CD14-positive monocyte (primary cell): Measurements from ENCODE around the gene ARID3A. TPM values are rescaled to one million over a fixed set of nuclear protein-coding genes. Genes with fewer than 3 reads are reported as not detected.

ENCODE experiments used
- DNase-seq, 3 donors: peaks; one replicate each; pipeline ENCODE4 v3.0.0-alpha.2; 2011 to 2022
- H2AFZ ChIP-seq: 2 replicates; pipeline ENCODE4 v1.6.0; 2012; ENCODE audit warnings: mild to moderate bottlenecking, low read depth, low read length, inconsistent platforms; ENCODE audit not compliant: insufficient read depth, poor library complexity, severe bottlenecking
- H3K27ac ChIP-seq, 2 donors: 1 replicate in 1 of 2; 2 replicates in 1 of 2; pipeline ENCODE4 v1.5.1; 2012 to 2013; ENCODE audit warnings: low read length in 2 of 2, control low read depth in 1 of 2, inconsistent platforms in 1 of 2, low read depth in 1 of 2, mild to moderate bottlenecking in 1 of 2
- H3K27me3 ChIP-seq, 2 donors: one replicate each; pipeline versions ENCODE4 v1.6.0 to v1.6.1; 2011 to 2013; ENCODE audit warnings: low read length in 2 of 2; ENCODE audit not compliant: control insufficient read depth in 2 of 2, insufficient read depth in 2 of 2
- H3K36me3 ChIP-seq, 2 donors: replicated peaks in 1 of 2; 1 replicate in 1 of 2; 2 replicates in 1 of 2; pipeline versions ENCODE4 v1.5.1 to v1.6.1; 2012 to 2013; ENCODE audit warnings: low read length in 2 of 2, control low read depth in 1 of 2, inconsistent platforms in 1 of 2, mild to moderate bottlenecking in 1 of 2; ENCODE audit not compliant: insufficient read depth in 2 of 2, control insufficient read depth in 1 of 2
- H3K4me1 ChIP-seq, 2 donors: 1 replicate in 1 of 2; 2 replicates in 1 of 2; pipeline versions ENCODE4 v1.5.1 to v1.6.1; 2012 to 2013; ENCODE audit warnings: low read length in 2 of 2, control low read depth in 1 of 2, inconsistent platforms in 1 of 2, mild to moderate bottlenecking in 1 of 2, moderate library complexity in 1 of 2; ENCODE audit not compliant: insufficient read depth in 2 of 2, control insufficient read depth in 1 of 2
- H3K4me2 ChIP-seq: replicated peaks from 2 replicates; pipeline ENCODE3; 2012; ENCODE audit warnings: low read length, moderate library complexity, mild to moderate bottlenecking; ENCODE audit not compliant: poor library complexity, severe bottlenecking; ENCODE audit errors: extremely low read depth
- H3K4me3 ChIP-seq, 3 experiments: fragments of 200-600 bp in 1 of 3; sonication (generic) in 1 of 3; replicated peaks in 1 of 3; 1 replicate in 2 of 3; 2 replicates in 1 of 3; pipeline ENCODE4 v1.5.1; 2011 to 2013; ENCODE audit warnings: low read length in 3 of 3, mild to moderate bottlenecking in 3 of 3, control low read depth in 2 of 3, low read depth in 2 of 3, inconsistent platforms in 1 of 3, moderate library complexity in 1 of 3
- H3K79me2 ChIP-seq: 2 replicates; pipeline ENCODE4 v1.6.0; 2012; ENCODE audit warnings: mild to moderate bottlenecking, control low read depth, inconsistent platforms, low read length, moderate library complexity; ENCODE audit not compliant: insufficient read depth
- H3K9ac ChIP-seq: 2 replicates; pipeline ENCODE4 v1.6.0; 2017; ENCODE audit warnings: low read length, mild to moderate bottlenecking; ENCODE audit not compliant: insufficient read depth, poor library complexity, severe bottlenecking
- H3K9me3 ChIP-seq, 2 donors: replicated peaks in 1 of 2; 1 replicate in 1 of 2; 2 replicates in 1 of 2; pipeline versions ENCODE4 v1.5.1 to v1.6.1; 2012 to 2013; ENCODE audit warnings: low read length in 2 of 2, control low read depth in 1 of 2; ENCODE audit not compliant: control insufficient read depth in 1 of 2, insufficient read depth in 1 of 2
- H4K20me1 ChIP-seq: 2 replicates; pipeline ENCODE4 v1.6.0; 2012; ENCODE audit warnings: mild to moderate bottlenecking, low read length, control low read depth, moderate library complexity; ENCODE audit not compliant: insufficient read depth
- H3K27ac Mint-ChIP-seq, 7 donors: one replicate each; pipeline ENCODE4 v1.8.0; 2020; ENCODE audit warnings: mild to moderate bottlenecking in 7 of 7, mixed read lengths in 7 of 7, moderate library complexity in 6 of 7, inconsistent platforms in 2 of 7
- H3K27me3 Mint-ChIP-seq, 3 donors: one replicate each; pipeline ENCODE4 v1.8.0; 2021 to 2022; ENCODE audit warnings: low read depth in 3 of 3, mild to moderate bottlenecking in 3 of 3, mixed read lengths in 3 of 3, moderate library complexity in 3 of 3, inconsistent platforms in 1 of 3
- H3K36me3 Mint-ChIP-seq, 2 donors: one replicate each; pipeline ENCODE4 v1.8.0; 2020; ENCODE audit warnings: mixed read lengths in 2 of 2, inconsistent platforms in 1 of 2, mild to moderate bottlenecking in 1 of 2
- H3K4me1 Mint-ChIP-seq: one replicate; pipeline ENCODE4 v1.8.0; 2020; ENCODE audit warnings: mild to moderate bottlenecking, mixed read lengths
- H3K4me3 Mint-ChIP-seq, 2 donors: one replicate each; pipeline ENCODE4 v1.8.0; 2020; ENCODE audit warnings: mild to moderate bottlenecking in 2 of 2, mixed read lengths in 2 of 2, moderate library complexity in 1 of 2
- H3K9me3 Mint-ChIP-seq, 7 donors: one replicate each; pipeline ENCODE4 v1.8.0; 2020 to 2022; ENCODE audit warnings: mixed read lengths in 7 of 7, mild to moderate bottlenecking in 6 of 7, moderate library complexity in 6 of 7, inconsistent platforms in 2 of 7
- WGBS: methylation state at CpG from one replicate; pipeline ENCODE4 v1.1.5; 2013; ENCODE audit warnings: missing lambda C conversion rate; ENCODE audit not compliant: insufficient coverage; 5-methylcytosine and 5-hydroxymethylcytosine counted together
- intact Hi-C, 2 donors: fragments of 100-400 bp; cut with micrococcal nuclease; formaldehyde crosslinking; loops; one replicate each; pipeline versions ENCODE4 v1.15.0 to v1.15.1; 2023
- polyA plus RNA-seq, 3 donors: library from polyadenylated mRNA; depleted of rRNA in 1 of 3; unstranded in 2 of 3; stranded (reverse) in 1 of 3; fragments of 300-500 nt in 2 of 3; fragments of >200 nt in 1 of 3; fragmentation: Illumina TruSeq in 2 of 3; gene quantifications; 1 replicate in 2 of 3; 2 replicates in 1 of 3; pipeline ENCODE4 v1.2.3, GENCODE V29; 2012 to 2021
- TF ChIP-seq, protein P1 (sequence below): fragments of 200-600 bp; IDR thresholded peaks from one replicate; pipeline ENCODE4 v1.8.0; 2022; ENCODE audit warnings: antibody characterized with exemption, mild to moderate bottlenecking

ARID3A gene
- polyA plus RNA-seq, 3 donors = 2.1 to 41.6 (median 3.2) TPM

DNA sequence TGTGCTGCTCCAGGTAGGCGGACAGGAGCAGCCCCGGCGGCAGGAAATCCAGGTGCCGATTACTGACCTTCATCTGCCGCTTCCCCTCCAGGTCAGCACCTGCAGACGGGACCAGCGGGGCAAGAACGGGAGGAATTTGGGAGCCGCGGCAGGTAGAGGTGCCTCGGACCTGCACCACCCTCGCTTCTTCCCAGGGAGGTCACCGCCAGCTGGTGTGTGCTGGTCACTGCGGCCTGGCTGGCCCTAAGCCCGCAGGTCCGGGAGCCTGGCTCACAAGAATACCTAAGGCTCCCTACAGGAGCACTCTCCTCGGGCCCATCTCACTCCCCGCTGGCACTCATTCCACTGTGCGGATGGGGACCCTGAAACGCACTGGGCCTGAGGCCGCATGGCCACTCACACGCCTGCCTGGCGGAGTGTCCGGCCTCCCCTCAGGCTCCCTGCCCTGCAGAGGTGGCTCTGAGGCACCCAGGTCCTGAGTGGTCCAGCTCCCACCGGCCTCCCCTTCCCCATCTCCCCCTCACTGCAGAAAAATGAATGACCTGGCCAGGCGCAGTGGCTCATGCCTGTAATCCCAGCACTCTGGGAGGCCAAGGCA lies 28.3 kb upstream of the ARID3A start:
- peaks cover 58% of the 10 kb centered on the region for H4K20me1 ChIP-seq

DNA sequence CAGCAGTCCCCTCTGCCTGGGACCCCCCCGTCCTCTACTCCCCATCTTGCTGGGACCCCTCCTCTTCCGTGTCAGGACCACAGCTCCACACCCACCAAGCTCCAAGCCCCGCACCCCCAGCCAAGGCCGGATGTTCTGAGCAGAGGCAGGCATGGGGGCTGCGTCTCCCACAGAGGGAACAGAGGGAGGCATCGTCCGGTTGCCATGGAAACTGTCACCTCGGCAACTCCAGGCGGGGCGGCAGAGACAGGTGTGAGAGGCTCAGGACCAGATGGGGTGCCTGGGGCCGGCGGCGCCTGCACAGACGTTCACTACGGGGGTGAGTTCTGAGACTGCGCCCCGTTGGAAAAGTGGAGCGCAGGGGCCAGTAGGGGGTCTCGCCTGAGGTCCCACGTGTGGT lies 27.2 kb upstream of the ARID3A start:
- no peak overlapping the region for H3K27ac Mint-ChIP-seq
- H3K27me3 Mint-ChIP-seq = peaks cover 0 to 3% (median 2%) of the 10 kb centered on the region in 3 donors
- Histone ChIP-seq H3K36me3 (peaks cover 33 to 49% of the 10 kb centered on the region in 2 donors), H4K20me1 (peaks cover 68% of the 10 kb centered on the region), H3K9ac (no peak overlapping the region), H2AFZ (no peak overlapping the region), H3K4me3 (no peak overlapping the region), H3K27me3 (no peaks in the 10 kb centered on the region), H3K9me3 (no peaks in the 10 kb centered on the region), H3K4me1 (peaks cover 2 to 6% of the 10 kb centered on the region in 2 donors), H3K4me2 (no peak overlapping the region), H3K79me2 (peaks cover 5% of the 10 kb centered on the region), H3K27ac (no peak overlapping the region)
- WGBS = 92% methylated on average over 15 of the region's 20 CpGs
- intact Hi-C loops = no loop called here
- H3K4me1 Mint-ChIP-seq = peaks cover 9% of the 10 kb centered on the region
- TF ChIP-seq, protein P1, sequence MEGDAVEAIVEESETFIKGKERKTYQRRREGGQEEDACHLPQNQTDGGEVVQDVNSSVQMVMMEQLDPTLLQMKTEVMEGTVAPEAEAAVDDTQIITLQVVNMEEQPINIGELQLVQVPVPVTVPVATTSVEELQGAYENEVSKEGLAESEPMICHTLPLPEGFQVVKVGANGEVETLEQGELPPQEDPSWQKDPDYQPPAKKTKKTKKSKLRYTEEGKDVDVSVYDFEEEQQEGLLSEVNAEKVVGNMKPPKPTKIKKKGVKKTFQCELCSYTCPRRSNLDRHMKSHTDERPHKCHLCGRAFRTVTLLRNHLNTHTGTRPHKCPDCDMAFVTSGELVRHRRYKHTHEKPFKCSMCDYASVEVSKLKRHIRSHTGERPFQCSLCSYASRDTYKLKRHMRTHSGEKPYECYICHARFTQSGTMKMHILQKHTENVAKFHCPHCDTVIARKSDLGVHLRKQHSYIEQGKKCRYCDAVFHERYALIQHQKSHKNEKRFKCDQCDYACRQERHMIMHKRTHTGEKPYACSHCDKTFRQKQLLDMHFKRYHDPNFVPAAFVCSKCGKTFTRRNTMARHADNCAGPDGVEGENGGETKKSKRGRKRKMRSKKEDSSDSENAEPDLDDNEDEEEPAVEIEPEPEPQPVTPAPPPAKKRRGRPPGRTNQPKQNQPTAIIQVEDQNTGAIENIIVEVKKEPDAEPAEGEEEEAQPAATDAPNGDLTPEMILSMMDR = no peak
- DNase-seq = no peak
- no peaks in the 10 kb centered on the region for H3K9me3 Mint-ChIP-seq
- H3K36me3 Mint-ChIP-seq = peaks cover 32 to 63% of the 10 kb centered on the region in 2 donors
- H3K4me3 Mint-ChIP-seq = no peak overlapping the region

More for the DNA sequence above, 28.3 kb upstream of the ARID3A start:
- peaks cover 6 to 11% of the 10 kb centered on the region in 2 donors for H3K4me1 ChIP-seq
- no peak overlapping the region for H3K9ac ChIP-seq
- H2AFZ ChIP-seq = no peak overlapping the region
- Mint-ChIP-seq H3K27me3 (peaks cover 0 to 3% (median 2%) of the 10 kb centered on the region in 3 donors), H3K9me3 (no peaks in the 10 kb centered on the region), H3K4me1 (peaks cover 13% of the 10 kb centered on the region), H3K36me3 (peaks cover 32 to 54% of the 10 kb centered on the region in 2 donors), H3K4me3 (no peak overlapping the region), H3K27ac (peak overlapping the region in 1 of 7 donors; percentile 56)
- H3K27ac ChIP-seq = no peak overlapping the region
- no peak for DNase-seq
- H3K4me2 ChIP-seq = no peak overlapping the region
- intact Hi-C loops = no loop called here
- TF ChIP-seq, protein P1 = peak; percentile 29
- peaks cover 3% of the 10 kb centered on the region for H3K79me2 ChIP-seq
- no peaks in the 10 kb centered on the region for H3K27me3 ChIP-seq
- H3K9me3 ChIP-seq = no peaks in the 10 kb centered on the region
- WGBS = 98% methylated on average over 25 of the region's 26 CpGs
- peaks cover 33 to 49% of the 10 kb centered on the region in 2 donors for H3K36me3 ChIP-seq
- H3K4me3 ChIP-seq = no peak overlapping the region
